ENCODE measurements around the gene SLC27A2. TPM values are rescaled to one million over a fixed set of nuclear protein-coding genes. Genes with fewer than 3 reads are reported as not detected.

Gene SLC27A2
- total and polyA plus RNA-seq, 10 of the 15 experiments (the other 5 are each of a cell fraction or from before 2014, with no cell fraction given), result 0.22 to 1.2 (median 0.69) TPM; not detected in 1

GRCh38 chr15:50246631-50247030, 64.6 kb downstream of the SLC27A2 start (continued):
- TF ChIP-seq NBN (IDR thresholded peaks at IDR 0.05), result no peak
- TF ChIP-seq BACH1 (IDR thresholded peaks at IDR 0.05; ENCODE audit: borderline replicate concordance), result no peak
- no peak for TF ChIP-seq TCF12 (IDR thresholded peaks at IDR 0.05; ENCODE audit: low read depth, low read length)
- TF ChIP-seq PML (IDR thresholded peaks at IDR 0.05; ENCODE audit: low read length), result no peak
- TF ChIP-seq PRDM15 (CRISPR knock-in tag; IDR thresholded peaks at IDR 0.05), result no peak
- no peak for TF ChIP-seq HSF1 (IDR thresholded peaks at IDR 0.05; ENCODE audit: low read depth, low read length)
- TF ChIP-seq TCF7 (IDR thresholded peaks at IDR 0.05; ENCODE audit: borderline replicate concordance), result no peak
- TF ChIP-seq TBL1XR1 (IDR thresholded peaks at IDR 0.05; ENCODE audit: low read depth, low read length), result no peak
- no peak for TF ChIP-seq DPF2 (IDR thresholded peaks at IDR 0.05)

All from GM12878 (cell line).